NCI-H1694 (cell line): ENCODE measurements around the gene WDR55.
"Not testable (repeated sequence)": the region's sequence is repeated elsewhere in the genome, so short reads cannot be mapped to it uniquely, and the experiment has no call there.

Experiments used
- DNase-seq: peaks from one replicate; lab custom pipeline; 2025; lab: John Stamatoyannopoulos, UW

The WDR55 gene

GRCh38 chr5:140664359-140665119 lies at the start of gene WDR55:
Gene WDR55 (plus strand): TSS chr5:140664904. CDS start chr5:140664913, 9 bp downstream.
- peak; percentile 71 for DNase-seq

- no peak for DNase-seq
Observed at GRCh38 chr5:140622301-140622700, 42.4 kb upstream of the WDR55 start.

- DNase-seq: not testable (repeated sequence)
Observed at GRCh38 chr5:140623061-140623460, 41.6 kb upstream of the WDR55 start.

GRCh38 chr5:140624886-140625285 lies 39.8 kb upstream of the WDR55 start:
- not testable (repeated sequence) for DNase-seq

- DNase-seq: no peak
Observed at GRCh38 chr5:140627972-140628371, 36.7 kb upstream of the WDR55 start.

- DNase-seq: no peak
Observed at GRCh38 chr5:140628711-140629110, 36.0 kb upstream of the WDR55 start.

- no peak for DNase-seq
Observed at GRCh38 chr5:140630292-140631035, 34.2 kb upstream of the WDR55 start.

GRCh38 chr5:140631036-140631417 lies 33.7 kb upstream of the WDR55 start:
- no peak for DNase-seq

GRCh38 chr5:140631831-140632365 lies 32.8 kb upstream of the WDR55 start:
- no peak for DNase-seq

GRCh38 chr5:140632366-140633020 lies 32.2 kb upstream of the WDR55 start:
- DNase-seq: no peak

GRCh38 chr5:140633021-140633471 lies 31.7 kb upstream of the WDR55 start, which contains the start of gene CD14:
Gene CD14 (minus strand): TSS chr5:140633175. CDS start chr5:140633071, 104 bp downstream.
- DNase-seq: no peak

GRCh38 chr5:140633501-140633900 lies 31.2 kb upstream of the WDR55 start:
- DNase-seq: no peak

GRCh38 chr5:140634103-140634502 lies 30.6 kb upstream of the WDR55 start:
- DNase-seq: no peak

- DNase-seq: no peak
Observed at GRCh38 chr5:140635291-140636257, 29.1 kb upstream of the WDR55 start.

- DNase-seq: no peak
Observed at GRCh38 chr5:140637371-140638100, 27.2 kb upstream of the WDR55 start.

- not testable (repeated sequence) for DNase-seq
Observed at GRCh38 chr5:140638898-140639147, 25.9 kb upstream of the WDR55 start.

GRCh38 chr5:140639148-140639981 lies 25.3 kb upstream of the WDR55 start, which contains the start of gene TMCO6:
Gene TMCO6 (plus strand): TSS chr5:140639451. CDS start chr5:140639528, 77 bp downstream.
- peak; percentile 80 for DNase-seq

GRCh38 chr5:140641716-140642115 lies 23.0 kb upstream of the WDR55 start:
- no peak for DNase-seq

GRCh38 chr5:140642718-140643117 lies 22.0 kb upstream of the WDR55 start:
- DNase-seq: no peak

GRCh38 chr5:140647042-140647419 lies 17.7 kb upstream of the WDR55 start:
- no peak for DNase-seq
